RPMI7951 (cell line): ENCODE results near the gene TAF1C. TPM values are rescaled to one million over a fixed set of nuclear protein-coding genes. Genes with fewer than 3 reads are reported as not detected.
A peak's percentile ranks its signal among the peaks of the same experiment; 100 is the strongest.
"Not testable (repeated sequence)": the region's sequence is repeated elsewhere in the genome, so short reads cannot be mapped to it uniquely, and the experiment has no call there.

Source experiments
- DNase-seq: peaks from one replicate; pipeline ENCODE4 v3.0.0-alpha.2; 2012; ENCODE audit warnings: low read depth
- total RNA-seq: library from RNA; depleted of rRNA; stranded (reverse); fragments of >200 nt; shearing (Covaris generic); gene quantifications from 2 replicates; pipeline ENCODE4 v1.2.3, GENCODE V29; 2014

Gene TAF1C
- total RNA-seq, 1 experiment from 2014 or later = 9.0 TPM

GRCh38 chr16:84212154-84212553 is 25.3 kb upstream of the TAF1C start:
- DNase-seq = no peak

DNA sequence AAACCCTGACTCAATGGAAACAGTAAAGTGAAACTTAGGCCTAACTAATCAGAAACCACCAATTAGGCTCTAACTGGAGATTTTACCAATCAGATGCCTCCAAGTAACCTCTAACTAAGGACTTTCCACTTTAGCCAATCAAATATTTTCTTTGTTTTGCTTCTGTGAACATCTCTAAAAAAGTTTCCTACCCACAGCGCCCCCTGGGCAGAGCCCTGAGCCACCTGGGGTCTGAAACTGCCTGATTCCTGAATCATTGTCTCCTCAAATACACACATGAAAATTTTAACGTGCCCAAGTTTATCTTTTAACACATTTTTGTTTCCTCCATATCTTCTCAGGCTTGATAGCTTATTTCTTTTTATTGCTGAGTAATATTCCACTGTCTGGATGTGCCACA is 23.1 kb upstream of the TAF1C start:
- DNase-seq = no peak

DNA sequence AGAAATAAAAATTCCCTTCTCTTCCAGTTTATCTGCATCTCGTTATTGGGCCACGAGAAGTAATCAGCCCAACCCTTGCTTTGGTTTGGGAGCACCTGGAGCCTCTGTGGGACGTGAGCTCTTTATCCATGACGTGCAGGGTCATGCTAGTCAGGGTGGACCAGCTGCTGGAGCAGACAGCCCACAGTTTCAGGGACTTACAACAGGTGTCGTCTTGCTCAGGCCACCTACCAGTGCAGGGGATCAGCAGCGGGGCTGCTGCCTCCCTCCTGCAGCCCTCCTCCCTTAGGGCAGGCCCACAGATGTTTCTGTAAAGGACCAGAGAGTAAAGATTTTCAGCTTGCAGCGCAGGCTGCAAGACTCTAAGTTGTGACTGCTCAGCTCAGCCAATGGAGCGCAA is 21.0 kb upstream of the TAF1C start:
- no peak for DNase-seq

- DNase-seq = no peak
Observed at GRCh38 chr16:84207251-84207650, 20.4 kb upstream of the TAF1C start.

GRCh38 chr16:84205976-84206691 is 19.3 kb upstream of the TAF1C start:
- no peak for DNase-seq

DNA sequence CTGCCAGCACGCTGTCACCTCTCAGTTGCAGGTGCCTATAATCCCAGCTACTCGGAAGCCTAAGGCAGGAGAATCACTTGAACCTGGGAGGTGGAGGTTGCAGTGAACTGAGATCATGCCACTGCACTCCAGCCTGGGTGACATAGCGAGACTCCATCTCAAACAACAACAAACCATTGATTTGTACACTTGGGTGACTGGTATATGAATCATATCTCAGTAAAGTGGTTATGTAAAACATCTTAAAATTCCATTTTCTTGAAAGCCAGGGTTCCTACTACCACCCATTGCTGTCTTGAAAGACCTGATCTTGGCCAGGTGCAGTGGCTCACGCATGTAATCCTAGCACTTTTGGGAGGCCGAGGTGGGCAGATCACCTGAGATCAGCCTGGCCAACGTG is 18.3 kb upstream of the TAF1C start:
- not testable (repeated sequence) for DNase-seq

DNA sequence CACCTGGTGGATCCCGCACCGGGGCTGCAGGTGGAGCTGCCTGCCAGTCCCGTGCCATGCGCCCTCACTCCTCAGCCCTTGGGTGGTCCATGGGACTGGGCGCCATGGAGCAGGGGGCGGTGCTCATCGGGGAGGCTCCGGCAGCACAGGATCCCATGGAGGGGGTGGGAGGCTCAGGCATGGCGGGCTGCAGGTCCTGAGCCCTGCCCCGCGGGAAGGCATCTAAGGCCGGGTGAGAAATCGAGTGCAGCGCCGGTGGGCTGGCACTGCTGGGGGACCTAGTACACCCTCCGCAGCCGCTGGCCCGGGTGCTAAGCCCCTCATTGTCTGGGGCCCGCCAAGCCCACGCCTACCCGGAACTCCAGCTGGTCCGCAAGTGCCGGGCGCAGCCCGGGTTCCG is 17.7 kb upstream of the TAF1C start:
- not testable (repeated sequence) for DNase-seq

DNA sequence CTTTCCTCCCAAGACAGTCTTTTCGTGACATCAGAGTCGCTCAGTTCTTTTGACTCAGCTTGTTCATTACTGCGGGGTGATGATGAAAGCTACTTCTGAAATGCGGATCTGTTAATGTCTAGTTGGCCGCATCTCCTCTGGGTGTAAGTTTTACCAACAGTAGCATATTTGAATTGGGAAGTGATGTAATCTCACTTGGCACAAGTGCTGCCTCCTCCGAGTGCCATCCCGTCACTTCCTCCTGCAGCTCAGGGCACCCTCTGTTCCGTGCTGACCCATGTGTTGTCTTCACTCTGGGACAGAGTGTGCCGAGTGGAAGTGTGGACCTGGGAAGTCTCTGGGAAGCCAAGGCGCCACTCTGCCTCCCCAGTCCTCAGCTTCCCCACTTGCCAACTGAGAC is 13.0 kb upstream of the TAF1C start:
- no peak for DNase-seq

- DNase-seq = no peak
Observed at GRCh38 chr16:84199097-84199496, 12.2 kb upstream of the TAF1C start.

- DNase-seq = peak; percentile 36
Observed at GRCh38 chr16:84198401-84198800, 11.5 kb upstream of the TAF1C start.

DNA sequence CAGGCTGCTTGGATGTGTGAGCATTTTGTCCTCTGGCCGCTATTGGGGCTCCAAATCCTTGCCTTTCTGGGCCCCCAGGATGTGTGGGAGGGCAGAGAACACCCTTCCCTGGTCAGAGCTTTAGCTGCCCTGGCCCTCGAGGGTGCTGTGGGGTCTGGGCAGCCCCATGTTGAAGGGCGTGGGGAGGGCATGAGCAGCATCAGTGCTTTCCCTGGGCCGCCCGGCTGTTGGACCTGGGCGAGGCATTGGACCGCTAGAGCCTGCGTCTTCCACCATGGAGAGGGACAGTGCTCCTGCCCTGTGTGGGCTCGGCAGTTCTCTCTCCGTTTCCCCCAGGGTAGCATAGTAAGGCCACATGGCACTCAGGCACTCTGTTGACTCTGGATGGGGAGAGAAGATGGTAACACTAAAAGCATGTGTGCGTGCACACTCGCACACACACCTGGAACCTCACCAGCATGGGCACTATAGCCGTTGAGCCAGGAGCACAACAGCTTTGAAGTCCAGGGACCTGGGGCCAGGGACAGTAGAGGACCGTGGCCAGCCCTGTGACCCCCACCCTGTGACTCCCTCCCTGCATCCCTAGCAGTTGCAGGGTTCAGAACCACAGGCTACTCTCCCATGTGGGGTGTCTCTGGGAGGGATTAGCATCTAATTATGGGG is 10.7 kb upstream of the TAF1C start:
- no peak for DNase-seq

DNA sequence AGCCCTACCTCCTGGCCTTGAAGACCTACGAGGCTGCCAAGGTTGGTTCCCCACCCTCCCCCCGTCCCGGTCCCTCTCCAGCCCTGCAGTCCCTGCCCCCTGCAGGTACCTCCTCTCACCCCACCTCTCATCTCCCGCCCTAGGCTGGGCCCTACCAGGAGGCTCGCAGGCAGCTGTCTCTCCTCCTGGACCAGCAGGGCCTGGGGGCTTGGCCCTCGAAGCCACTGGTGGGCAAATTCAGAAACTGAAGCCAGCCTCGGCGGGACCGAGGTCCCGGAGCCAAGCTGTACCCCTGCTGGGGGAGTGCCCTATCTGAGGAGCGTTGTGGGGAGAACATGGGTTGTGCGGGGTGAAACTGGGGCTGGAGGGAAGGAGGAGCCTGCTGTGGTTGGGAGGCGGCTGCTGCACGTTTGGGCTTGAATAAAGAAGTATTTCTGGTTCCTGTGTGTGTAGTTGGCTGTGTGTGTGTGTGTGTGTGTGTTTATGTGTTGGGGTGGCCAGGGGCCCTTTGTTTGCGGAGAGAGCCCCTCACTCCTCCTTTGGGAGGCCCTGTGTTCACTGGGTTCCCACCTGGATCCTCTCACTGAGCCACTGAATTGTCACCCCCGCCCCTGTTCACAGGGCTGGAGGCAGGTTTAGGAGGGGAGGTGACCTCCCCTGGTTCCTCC is 10.0 kb upstream of the TAF1C start:
- no peak for DNase-seq

DNA sequence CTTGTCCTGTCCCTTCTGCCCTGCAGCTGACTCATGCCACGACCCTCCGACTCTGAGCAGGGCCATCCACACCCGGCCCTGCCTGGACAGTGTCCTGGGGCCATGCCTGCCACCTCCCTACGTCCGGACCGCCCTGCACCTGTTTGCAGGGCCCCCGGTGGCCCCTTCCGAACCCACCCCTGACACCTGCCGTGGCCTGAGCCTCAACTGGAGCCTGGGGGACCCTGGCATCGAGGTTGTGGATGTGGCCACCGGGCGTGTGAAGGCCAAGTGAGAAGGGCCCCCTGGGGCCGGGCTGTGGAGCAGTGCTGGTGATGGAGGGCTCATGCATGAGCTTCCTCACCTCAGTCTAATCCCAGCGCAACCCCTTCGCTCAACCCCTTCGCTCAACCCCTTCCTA is 9.2 kb upstream of the TAF1C start:
- DNase-seq = no peak

GRCh38 chr16:84195201-84196093 is 8.6 kb upstream of the TAF1C start:
- DNase-seq = no peak

- DNase-seq = no peak
Observed at GRCh38 chr16:84194470-84195200, 7.8 kb upstream of the TAF1C start.

GRCh38 chr16:84194018-84194417 is 7.2 kb upstream of the TAF1C start:
- no peak for DNase-seq

- no peak for DNase-seq
Observed at GRCh38 chr16:84193480-84193879, 6.6 kb upstream of the TAF1C start.

DNA sequence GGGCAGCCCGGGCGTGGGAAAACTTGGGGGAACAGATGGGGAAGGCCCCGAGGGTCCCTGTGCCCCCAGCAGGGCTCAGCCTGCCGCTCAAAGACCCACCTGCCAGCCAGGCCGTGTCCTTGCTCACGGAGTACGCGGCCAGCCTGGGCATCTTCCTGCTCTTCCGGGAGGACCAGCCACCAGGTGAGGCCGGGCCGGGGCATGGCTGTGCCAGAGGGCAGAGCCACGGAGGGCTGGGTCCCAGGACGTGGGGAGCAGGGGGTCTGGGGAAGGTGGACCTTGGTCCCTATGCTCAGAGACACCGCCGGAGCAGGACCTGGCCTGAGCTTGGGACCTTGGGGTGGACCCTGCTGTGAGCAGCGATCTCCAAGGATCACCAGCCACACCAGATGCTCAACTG is 4.6 kb upstream of the TAF1C start:
- no peak for DNase-seq

- peak; percentile 20 for DNase-seq
Observed at GRCh38 chr16:84190731-84191388, 4.0 kb upstream of the TAF1C start, which contains the start of gene ADAD2. TSS of gene ADAD2 (plus strand) at chr16:84191157. CDS start at chr16:84191231, 74 bp downstream.

- DNase-seq = no peak
Observed at GRCh38 chr16:84184775-84185174, 2.1 kb downstream of the TAF1C start.
